Left ventricle myocardium superior (tissue), 1 donor: ENCODE results near the gene TYRO3. TPM values are rescaled to one million over a fixed set of nuclear protein-coding genes. Genes with fewer than 3 reads are reported as not detected.
"Not testable (repeated sequence)": the region's sequence is repeated elsewhere in the genome, so short reads cannot be mapped to it uniquely, and the experiment has no call there.

ENCODE experiments used
- ATAC-seq: fragments of 200-7000 bp; cut with Tn5 transposase; one replicate; pipeline ENCODE4 v1.9.1; 2020; ENCODE audit warnings: mild to moderate bottlenecking, moderate library complexity
- DNase-seq: peaks from one replicate; pipeline ENCODE4 v3.0.0-alpha.2; 2020
- intact Hi-C: fragments of 100-400 bp; cut with micrococcal nuclease; formaldehyde crosslinking; loops from one replicate; pipeline ENCODE4 v1.11.0; 2022
- total RNA-seq: library from RNA; stranded (reverse); fragmentation: NEBNext Ultra II Directional; extraction: Animal tissue kit (Norgen Biotek cat#: 25700); gene quantifications from one replicate; pipeline ENCODE4 v1.2.1, GENCODE V29; 2021
- donor health status: DM: no; HTN: yes; CAD: no; lungs with severe emphysema.

The TYRO3 gene
- total RNA-seq, 1 donor from 2014 or later: 5.0 TPM

DNA sequence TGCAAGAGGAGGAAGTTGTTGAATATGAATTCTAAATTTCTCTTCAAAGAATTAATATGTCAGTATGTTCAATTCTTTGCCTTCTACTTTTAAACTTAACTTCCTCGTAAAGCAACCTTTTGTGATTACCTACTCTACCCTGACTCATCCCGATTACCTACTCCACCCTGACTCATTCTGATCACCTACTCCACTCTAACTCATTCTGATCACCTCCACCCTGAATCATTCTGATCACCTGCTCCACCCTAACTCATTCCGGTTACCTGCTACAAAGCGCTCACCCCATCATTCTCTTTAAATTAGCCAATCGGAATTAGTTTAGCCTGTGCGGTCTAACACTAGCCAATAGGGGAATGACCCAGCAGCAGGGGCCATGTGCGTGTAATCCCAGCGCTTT is 33.7 kb downstream of the TYRO3 start:
- DNase-seq, intact Hi-C loops, ATAC-seq: not testable (repeated sequence)

GRCh38 chr15:41594801-41595746 is 36.1 kb downstream of the TYRO3 start:
- intact Hi-C loops: no loop called here
- ATAC-seq: no peak
- DNase-seq: no peak

DNA sequence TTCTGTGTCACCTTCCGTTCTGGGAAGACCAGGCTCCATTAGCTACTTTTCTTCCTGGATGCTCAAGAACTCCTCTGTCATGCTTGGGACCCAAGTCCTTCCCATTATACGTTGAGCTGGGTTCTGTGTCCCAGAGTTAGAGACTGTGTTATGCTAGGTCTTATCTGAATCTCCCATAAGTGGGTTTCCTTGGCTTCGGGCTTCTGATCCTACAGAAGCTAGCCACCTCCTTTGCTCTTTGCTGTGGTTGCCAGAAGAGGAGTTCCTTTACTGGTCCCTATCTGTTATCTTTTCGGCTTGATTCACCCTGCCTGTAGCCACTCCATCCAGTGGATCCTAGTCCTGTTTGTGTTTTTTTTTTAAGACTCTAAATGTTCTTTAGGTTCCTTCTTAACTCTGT is 38.0 kb downstream of the TYRO3 start:
- DNase-seq: no peak
- intact Hi-C loops: no loop called here
- no peak for ATAC-seq

DNA sequence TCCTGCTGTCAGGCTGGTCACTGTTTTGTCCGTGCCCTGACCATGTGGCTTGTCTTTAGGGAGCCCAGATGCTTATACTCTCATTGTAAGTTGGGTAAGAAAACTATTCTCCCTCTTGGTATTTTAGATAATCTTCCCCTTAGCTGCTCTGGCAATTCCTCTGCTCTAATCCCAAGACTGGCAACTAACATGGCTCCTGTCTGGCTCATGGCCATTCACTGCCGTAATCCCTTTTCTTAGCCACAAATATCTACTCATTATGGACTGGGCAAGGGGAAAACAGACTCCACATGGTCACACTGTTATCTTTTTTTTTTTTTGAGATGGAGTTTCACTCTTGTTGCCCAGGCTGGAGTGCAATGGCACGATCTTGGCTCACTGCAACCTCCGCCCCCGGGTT is 38.8 kb downstream of the TYRO3 start:
- ATAC-seq (no peak), DNase-seq (no peak)
- intact Hi-C loops: no loop called here

DNA sequence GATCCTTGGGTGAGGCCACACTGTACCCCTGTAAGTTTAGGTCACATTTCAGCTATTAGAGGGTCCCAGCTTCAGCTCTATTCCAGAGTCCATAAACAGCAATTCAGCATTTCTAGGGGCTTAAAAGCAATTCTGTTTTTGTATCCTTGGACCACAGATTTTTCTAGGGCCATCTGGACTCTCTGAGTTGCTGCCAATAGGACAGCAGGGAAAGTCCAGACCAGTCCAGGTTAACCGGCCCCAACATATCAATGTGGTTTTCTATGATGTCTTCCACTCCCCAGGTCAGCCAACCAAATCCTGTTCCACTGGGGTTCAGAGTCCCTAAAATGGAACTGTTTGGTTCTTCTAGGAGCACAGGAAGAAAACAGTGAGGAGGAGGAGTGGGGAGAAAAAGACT is 40.0 kb downstream of the TYRO3 start:
- ATAC-seq: no peak
- intact Hi-C loops: no loop called here
- no peak for DNase-seq

DNA sequence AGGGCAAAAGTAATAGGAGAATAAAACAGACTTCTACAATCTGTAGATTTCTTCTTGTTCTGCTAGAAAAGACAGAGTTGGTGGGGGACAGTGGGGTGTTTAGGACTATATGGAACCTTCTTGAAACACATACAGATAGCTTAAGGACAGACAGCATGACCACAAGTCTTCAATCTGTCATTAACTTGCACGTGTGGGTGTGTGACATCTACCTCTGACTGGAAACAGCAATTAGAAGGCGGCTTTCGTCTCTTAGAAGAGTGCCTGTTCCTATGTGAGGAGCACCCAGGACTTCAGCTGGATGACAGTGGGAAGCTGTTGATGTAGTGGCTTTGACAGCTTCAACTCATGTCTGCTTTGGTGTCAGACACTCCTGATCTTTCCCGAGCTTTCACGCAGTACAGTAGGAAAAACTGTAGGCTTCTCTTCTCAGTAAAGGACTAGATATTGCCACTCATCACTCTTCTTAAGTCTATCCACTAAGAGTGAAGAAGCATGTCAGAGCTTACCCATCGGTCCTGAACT is 44.5 kb downstream of the TYRO3 start:
- no peak for ATAC-seq
- no peak for DNase-seq
- intact Hi-C loops: no loop called here

- intact Hi-C loops: no loop called here
- ATAC-seq (peak; percentile 96), DNase-seq (peak; percentile 67)
Observed at GRCh38 chr15:41603941-41604911, 45.2 kb downstream of the TYRO3 start.

DNA sequence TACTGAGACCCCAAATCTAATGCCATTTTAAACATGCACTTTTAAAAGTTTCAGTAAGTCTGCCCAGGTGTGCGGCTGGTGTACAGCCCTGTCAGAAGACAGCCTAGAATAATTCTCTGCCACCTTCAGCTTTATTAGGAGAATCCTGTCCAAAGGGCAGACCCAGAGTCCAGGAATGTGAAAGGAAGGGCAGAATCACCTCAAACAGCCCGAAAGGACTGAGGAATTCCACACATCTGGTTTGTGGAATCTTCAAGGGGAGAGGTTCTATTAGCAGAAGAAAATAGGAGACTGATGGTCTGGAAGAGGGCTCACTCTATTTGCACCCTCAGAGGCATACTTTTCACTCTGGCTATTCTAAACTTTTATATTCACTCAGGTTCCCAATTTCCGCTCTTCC is 46.6 kb downstream of the TYRO3 start:
- DNase-seq: no peak
- ATAC-seq: no peak
- intact Hi-C loops: no loop called here

DNA sequence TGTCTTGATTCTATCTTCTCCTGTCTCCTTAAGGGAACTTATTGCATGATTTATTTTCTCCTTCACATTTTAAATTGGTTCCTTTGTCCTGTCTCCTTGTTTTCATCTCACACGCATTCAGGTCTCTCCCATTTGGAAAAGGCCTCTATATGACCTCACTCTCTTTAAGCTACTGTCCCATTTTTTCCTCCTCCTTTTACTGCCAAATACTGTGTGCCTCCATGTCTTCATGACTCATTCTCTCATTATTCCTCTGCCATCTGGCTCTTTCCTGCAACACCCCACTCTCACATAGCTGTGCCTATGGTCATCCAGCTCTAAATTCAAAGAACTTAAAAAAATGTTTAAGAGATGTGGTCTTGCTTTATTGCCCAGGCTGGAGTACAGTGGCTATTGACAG is 48.0 kb downstream of the TYRO3 start:
- intact Hi-C loops: no loop called here
- DNase-seq (no peak), ATAC-seq (no peak)

- intact Hi-C loops: no loop called here
- no peak for ATAC-seq
Observed at GRCh38 chr15:41609123-41609522, 50.1 kb downstream of the TYRO3 start.

GRCh38 chr15:41610048-41610447 is 51.0 kb downstream of the TYRO3 start:
- ATAC-seq: no peak
- intact Hi-C loops: no loop called here

More at GRCh38 chr15:41609123-41609522, 50.1 kb downstream of the TYRO3 start:
- no peak for DNase-seq

DNA sequence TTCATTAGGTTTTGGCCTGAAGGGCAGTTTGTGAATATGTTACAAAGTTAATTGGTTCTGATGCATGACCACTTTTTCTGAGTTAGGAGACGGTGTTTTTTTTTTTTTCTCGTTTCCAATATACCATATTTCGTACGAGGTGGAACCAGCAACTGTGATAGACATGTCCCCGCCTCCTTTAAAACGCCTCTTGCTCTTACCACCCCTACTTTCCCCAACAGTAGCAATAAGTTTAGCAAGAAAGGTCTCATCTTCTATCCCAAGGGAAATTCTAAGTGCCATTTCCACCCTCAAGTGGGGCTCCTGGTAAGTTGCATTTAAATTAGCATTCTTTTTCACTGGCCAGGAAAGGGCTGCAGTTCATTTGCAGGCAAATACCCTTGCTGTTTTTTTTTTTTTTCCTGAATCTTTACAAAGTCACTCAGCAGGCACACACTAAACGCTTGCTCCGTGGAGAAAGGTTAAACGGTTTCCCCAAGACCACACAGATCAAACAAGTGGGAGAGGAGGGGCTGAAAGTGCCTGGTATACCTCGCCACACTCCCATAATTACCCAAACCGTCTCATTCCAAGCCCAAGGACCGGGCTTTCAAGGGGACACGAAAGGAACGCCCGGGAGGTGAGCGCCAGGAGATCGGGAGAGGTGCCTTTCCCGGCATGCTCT is 61.7 kb downstream of the TYRO3 start:
- ATAC-seq: no peak
- intact Hi-C loops: no loop called here
- no peak for DNase-seq

More at GRCh38 chr15:41610048-41610447, 51.0 kb downstream of the TYRO3 start:
- DNase-seq: no peak

GRCh38 chr15:41621200-41622193 is 62.5 kb downstream of the TYRO3 start:
- peak; percentile 84 for DNase-seq
- peak; percentile 90 for ATAC-seq
- intact Hi-C loops: no loop called here

DNA sequence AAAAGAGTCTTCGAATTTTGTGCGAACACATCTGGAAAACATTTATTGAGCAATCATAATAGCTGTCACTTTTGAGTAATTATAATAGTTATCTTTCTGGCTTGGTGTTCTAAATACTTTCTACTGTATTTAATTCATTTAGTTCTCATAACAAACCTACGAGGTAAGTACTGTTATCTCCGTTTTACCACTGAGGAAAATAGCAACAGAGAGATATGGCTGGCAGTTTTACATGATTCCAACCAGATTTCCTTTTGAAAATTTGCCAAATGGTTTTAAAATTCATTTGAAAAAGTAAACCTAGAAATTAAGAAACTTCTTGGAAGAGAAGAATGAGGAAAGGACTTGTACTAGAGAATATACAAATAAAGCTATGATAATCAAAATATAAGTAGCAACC is 63.9 kb downstream of the TYRO3 start:
- intact Hi-C loops: no loop called here

DNA sequence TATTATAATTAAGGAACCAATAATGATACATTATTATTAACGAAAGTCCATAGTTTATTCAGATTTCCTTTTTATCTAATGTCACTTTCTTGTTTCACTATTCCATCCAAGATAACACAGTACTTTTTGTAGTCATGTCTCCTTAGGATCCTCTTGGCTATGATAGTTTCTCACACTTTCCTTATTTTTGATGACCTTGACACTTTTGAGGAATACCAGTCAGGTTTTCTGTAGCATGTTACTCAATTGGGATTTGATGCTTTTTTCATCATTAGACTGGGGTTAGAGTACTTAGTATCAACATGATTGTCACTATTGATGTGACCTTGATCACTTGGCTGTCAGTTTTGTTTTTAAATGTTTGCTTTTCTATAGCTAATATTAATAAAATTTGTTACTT is 68.2 kb downstream of the TYRO3 start:
- ATAC-seq (no peak), DNase-seq (no peak)
- intact Hi-C loops: no loop called here

More for the DNA sequence above, 63.9 kb downstream of the TYRO3 start:
- no peak for DNase-seq
- ATAC-seq: no peak

- intact Hi-C loops: no loop called here
- no peak for ATAC-seq
- no peak for DNase-seq
Observed at GRCh38 chr15:41629463-41629862, 70.5 kb downstream of the TYRO3 start.

DNA sequence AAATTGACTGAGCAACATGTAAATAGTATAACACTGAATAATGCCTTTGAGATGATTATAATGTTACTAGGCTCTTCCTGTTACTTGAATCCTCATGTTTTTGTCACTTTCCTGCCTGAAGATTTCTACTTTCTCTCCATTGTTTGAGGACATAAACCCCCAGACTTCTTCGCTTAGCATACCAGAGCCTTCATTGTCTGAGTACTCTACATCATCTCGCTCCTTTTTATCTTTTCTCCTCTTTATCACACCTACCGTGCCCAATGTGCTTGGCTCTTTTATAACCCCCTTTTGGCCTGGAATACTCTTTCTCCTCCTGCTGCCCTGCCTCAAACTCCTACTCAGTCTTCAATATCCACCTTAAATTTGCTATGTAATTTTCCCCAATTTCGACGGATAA is 70.9 kb downstream of the TYRO3 start:
- ATAC-seq: no peak

GRCh38 chr15:41630616-41631217 is 71.7 kb downstream of the TYRO3 start:
- DNase-seq (no peak), ATAC-seq (no peak)
- intact Hi-C loops: no loop called here

More for the DNA sequence above, 70.9 kb downstream of the TYRO3 start:
- intact Hi-C loops: no loop called here
- no peak for DNase-seq
